PC-9 (cell line): ENCODE measurements around the gene RSF1. TPM values are rescaled to one million over a fixed set of nuclear protein-coding genes. Genes with fewer than 3 reads are reported as not detected.
A peak's percentile ranks its signal among the peaks of the same experiment; 100 is the strongest.

Experiments
- BruUV-seq: library from RNA; stranded (reverse); fragments of 400-500 nt; replicated peaks from 2 replicates; lab custom pipeline; 2021; lab: Mats Ljungman, UMichigan
- CTCF ChIA-PET: fragments of 300-600 bp; sonication (Branson Sonifier 250); formaldehyde crosslinking; loops from one replicate; lab custom pipeline; 2022; ENCODE audit warnings: antibody characterized with exemption; lab: Charles Lee
- POLR2A ChIA-PET: fragments of 300-600 bp; sonication (Branson Sonifier 250); formaldehyde crosslinking; loops from one replicate; lab custom pipeline; 2022; ENCODE audit warnings: antibody characterized with exemption; ENCODE audit not compliant: unreplicated experiment; lab: Charles Lee
- DNase-seq, 2 experiments: peaks; one replicate each; pipeline versions ENCODE4 v3.0.0 to v3.0.0-alpha.2; 2015 to 2022; ENCODE audit warnings: mixed read lengths in 1 of 2
- H2AFZ ChIP-seq: fragments of 200-600 bp; sonication (generic); 2 replicates; pipeline ENCODE4 v1.8.1; 2017; ENCODE audit warnings: antibody characterized with exemption
- H3F3A ChIP-seq: fragments of 200-600 bp; sonication (generic); 2 replicates; pipeline ENCODE4 v1.8.1; 2017; ENCODE audit warnings: antibody characterized with exemption, mild to moderate bottlenecking, low read depth; ENCODE audit not compliant: insufficient read depth
- H3K27ac ChIP-seq: fragments of 200-600 bp; sonication (generic); 2 replicates; pipeline ENCODE4 v1.6.1; 2016; ENCODE audit warnings: mixed run types
- H3K27me3 ChIP-seq: fragments of 200-600 bp; sonication (generic); 2 replicates; pipeline ENCODE4 v1.6.1; 2016; ENCODE audit warnings: low read depth, mixed run types; ENCODE audit not compliant: insufficient read depth
- H3K36me3 ChIP-seq: fragments of 200-600 bp; sonication (generic); 2 replicates; pipeline ENCODE4 v1.6.1; 2016; ENCODE audit warnings: low read depth, mixed run types
- H3K4me1 ChIP-seq: fragments of 200-600 bp; sonication (generic); replicated peaks from 2 replicates; pipeline ENCODE4 v1.6.1; 2016; ENCODE audit warnings: mixed run types; ENCODE audit not compliant: insufficient read depth
- H3K4me2 ChIP-seq: fragments of 200-600 bp; sonication (generic); 2 replicates; pipeline ENCODE4 v1.6.1; 2017; ENCODE audit warnings: mixed run types
- H3K4me3 ChIP-seq: fragments of 200-600 bp; sonication (generic); 2 replicates; pipeline ENCODE4 v1.6.1; 2016; ENCODE audit warnings: mixed run types
- H3K79me2 ChIP-seq: fragments of 200-600 bp; sonication (generic); 2 replicates; pipeline ENCODE4 v1.6.1; 2017; ENCODE audit warnings: low read depth, mixed run types
- H3K9me2 ChIP-seq: fragments of 200-600 bp; sonication (generic); 2 replicates; pipeline ENCODE4 v1.8.1; 2017; ENCODE audit warnings: mild to moderate bottlenecking; ENCODE audit not compliant: insufficient read depth
- H3K9me3 ChIP-seq: fragments of 200-600 bp; sonication (generic); 2 replicates; pipeline ENCODE4 v1.8.1; 2016; ENCODE audit warnings: low read depth; ENCODE audit not compliant: insufficient read depth
- H4K20me1 ChIP-seq: fragments of 200-600 bp; sonication (generic); 2 replicates; pipeline ENCODE4 v1.8.1; 2017; ENCODE audit not compliant: insufficient read depth
- CTCF ChIP-seq: fragments of 200-600 bp; sonication (generic); conservative IDR thresholded peaks from 2 replicates; pipeline ENCODE4 v1.6.1; 2017; ENCODE audit warnings: mixed run types, antibody characterized with exemption, mild to moderate bottlenecking, moderate library complexity
- EZH2 ChIP-seq: fragments of 200-600 bp; sonication (generic); IDR thresholded peaks from 2 replicates; pipeline ENCODE4 v1.8.0; 2017; ENCODE audit warnings: antibody characterized with exemption, low read depth
- intact Hi-C: fragments of 100-400 bp; cut with micrococcal nuclease; formaldehyde crosslinking; loops from one replicate; pipeline ENCODE4 v1.10.0; 2022; ENCODE audit not compliant: unreplicated experiment
- total RNA-seq: library from RNA; stranded (reverse); gene quantifications from 2 replicates; pipeline ENCODE4 v1.2.3, GENCODE V29; 2021

Gene RSF1
- total RNA-seq, 1 experiment from 2014 or later = 110 TPM

DNA sequence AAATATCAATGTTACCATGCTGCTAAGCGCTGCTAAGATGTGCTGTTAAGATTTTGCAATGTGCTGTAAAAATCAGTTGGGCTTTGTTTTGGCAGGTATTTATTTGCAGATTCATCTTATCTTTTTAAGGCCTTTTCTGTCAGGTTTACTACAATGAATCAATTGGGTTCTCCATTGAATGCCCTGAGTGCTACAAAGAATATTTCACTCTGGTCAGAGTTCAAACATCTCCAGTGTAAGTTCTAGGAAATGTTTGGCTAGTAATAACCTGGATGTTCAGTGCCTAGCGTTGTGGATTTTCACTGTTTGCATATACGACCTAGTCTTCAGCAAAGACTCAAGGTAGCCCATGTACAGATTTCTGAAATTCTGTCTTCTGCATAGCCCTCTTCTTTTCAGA is 36.0 kb downstream of the RSF1 start:
- no peak overlapping the region for H3K27ac ChIP-seq
- H2AFZ ChIP-seq = no peak overlapping the region
- H3K4me2 ChIP-seq = no peak overlapping the region
- H3K4me3 ChIP-seq = no peak overlapping the region
- H3K27me3 ChIP-seq = no peaks in the 10 kb centered on the region
- no peaks in the 10 kb centered on the region for H3K4me1 ChIP-seq
- H3K36me3 ChIP-seq = no peaks in the 10 kb centered on the region
- POLR2A ChIA-PET = interaction anchor here (0.6 kb wide), 1 partner anchor 294 kb away, joined by 3 read pairs; no protein-coding TSS in a partner anchor
- H3K9me3 ChIP-seq = no peaks in the 10 kb centered on the region
- CTCF ChIA-PET = no interaction called here
- peaks cover 8% of the 10 kb centered on the region; the same call in 1 of the 2 replicates for H3F3A ChIP-seq
- no TSS peak for BruUV-seq
- DNase-seq = no peak
- TF ChIP-seq CTCF = no peak
- TF ChIP-seq EZH2 = no peak
- intact Hi-C loops = no loop called here
- H3K79me2 ChIP-seq = peaks cover 83% of the 10 kb centered on the region
- H4K20me1 ChIP-seq = peaks cover 90% of the 10 kb centered on the region
- H3K9me2 ChIP-seq = no peaks in the 10 kb centered on the region

- BruUV-seq = no TSS peak
- Histone ChIP-seq H3K4me3 (no peak overlapping the region), H3K9me3 (no peaks in the 10 kb centered on the region), H3K4me1 (no peaks in the 10 kb centered on the region), H3K27ac (no peak overlapping the region), H4K20me1 (peaks cover 91% of the 10 kb centered on the region), H3K79me2 (peaks cover 81% of the 10 kb centered on the region), H3K9me2 (no peaks in the 10 kb centered on the region), H3F3A (peaks cover 9% of the 10 kb centered on the region), H2AFZ (no peak overlapping the region), H3K4me2 (no peak overlapping the region), H3K36me3 (no peaks in the 10 kb centered on the region), H3K27me3 (no peaks in the 10 kb centered on the region)
- intact Hi-C loops = no loop called here
- ChIA-PET POLR2A (no interaction called here), CTCF (no interaction called here)
- DNase-seq = no peak
- TF ChIP-seq CTCF (no peak), EZH2 (no peak)
These were observed 37.5 kb downstream of the RSF1 start for GRCh38 chr11:77783025-77783424.

DNA sequence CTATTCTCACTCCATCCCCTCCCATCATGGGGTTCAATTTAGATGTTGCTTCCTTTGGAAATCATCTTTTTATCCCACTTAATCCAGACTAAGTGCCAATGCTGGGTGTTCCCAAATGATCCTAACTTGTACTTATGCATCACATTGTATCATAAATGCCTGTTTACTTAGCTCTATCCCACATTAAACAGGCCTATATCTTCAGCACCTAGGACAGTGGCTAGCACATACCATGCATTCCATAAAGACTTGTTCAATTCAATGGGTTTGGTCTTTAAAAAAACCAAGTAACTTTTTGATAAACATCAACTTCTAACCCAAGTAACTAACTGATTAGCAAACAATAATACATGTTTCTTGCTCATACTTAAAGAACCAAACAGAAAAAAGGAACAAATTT is 40.6 kb downstream of the RSF1 start:
- Histone ChIP-seq H2AFZ (no peak overlapping the region), H3K4me1 (no peaks in the 10 kb centered on the region), H3K27me3 (no peaks in the 10 kb centered on the region), H3K9me2 (no peaks in the 10 kb centered on the region), H3K27ac (no peak overlapping the region), H3K9me3 (no peaks in the 10 kb centered on the region), H3F3A (peaks cover 9% of the 10 kb centered on the region), H3K4me2 (no peak overlapping the region), H4K20me1 (peaks cover 93% of the 10 kb centered on the region), H3K4me3 (no peak overlapping the region), H3K79me2 (peaks cover 81% of the 10 kb centered on the region), H3K36me3 (no peaks in the 10 kb centered on the region)
- peak in 1 of 2 experiments; percentile 69 for DNase-seq
- intact Hi-C loops = no loop called here
- TF ChIP-seq EZH2 = no peak
- no peak for TF ChIP-seq CTCF
- ChIA-PET CTCF (no interaction called here), POLR2A (no interaction called here)
- BruUV-seq = no TSS peak
